HepG2 (cell line): ENCODE measurements around the gene IER2. TPM values are rescaled to one million over a fixed set of nuclear protein-coding genes. Genes with fewer than 3 reads are reported as not detected.

Experiments used
- CBX5 ChIP-seq: sonication (generic); formaldehyde crosslinking; IDR thresholded peaks from 2 replicates; pipeline ENCODE4 v1.4.0; 2020; ENCODE audit warnings: missing genetic modification reagents, borderline replicate concordance
- FOXA3 ChIP-seq: IDR thresholded peaks from 2 replicates; pipeline ENCODE4 v1.6.1; 2016; ENCODE audit warnings: missing genetic modification reagents, missing compliant biosample characterization
- HIVEP1 ChIP-seq: sonication (generic); formaldehyde crosslinking; IDR thresholded peaks from 2 replicates; pipeline ENCODE4 v1.4.0; 2020; ENCODE audit warnings: mild to moderate bottlenecking, missing genetic modification reagents
- MED1 ChIP-seq: sonication (generic); formaldehyde crosslinking; IDR thresholded peaks from 2 replicates; pipeline ENCODE4 v1.4.0; 2020; ENCODE audit warnings: missing genetic modification reagents
- MTA1 ChIP-seq: sonication (generic); formaldehyde crosslinking; IDR thresholded peaks from 2 replicates; pipeline ENCODE4 v1.4.0; 2020; ENCODE audit warnings: missing genetic modification reagents, mild to moderate bottlenecking, borderline replicate concordance
- NR2F6 ChIP-seq, 2 experiments: IDR thresholded peaks; 2 replicates each; pipeline ENCODE4 v1.6.1; 2016; ENCODE audit warnings: antibody characterized with exemption in 1 of 2, mild to moderate bottlenecking in 1 of 2
- PTBP1 ChIP-seq: fragments of 200-400 bp; formaldehyde crosslinking; IDR thresholded peaks from 2 replicates; pipeline ENCODE4 v1.6.1; 2018; ENCODE audit warnings: low read length, low read depth; ENCODE audit not compliant: poor library complexity, severe bottlenecking
- RARG ChIP-seq: sonication (generic); formaldehyde crosslinking; IDR thresholded peaks from 2 replicates; pipeline ENCODE4 v1.4.0; 2020; ENCODE audit warnings: low read depth, mild to moderate bottlenecking, missing genetic modification reagents
- SP5 ChIP-seq: IDR thresholded peaks from 2 replicates; pipeline ENCODE4 v1.6.1; 2016; ENCODE audit warnings: low read depth, borderline replicate concordance
- ZBTB7B ChIP-seq: sonication (generic); formaldehyde crosslinking; IDR thresholded peaks from 2 replicates; pipeline ENCODE4 v1.4.0; 2020; ENCODE audit warnings: missing genetic modification reagents
- ZKSCAN1 ChIP-seq: fragments of 150-350 bp; IDR thresholded peaks from 2 replicates; pipeline ENCODE4 v1.6.1; 2014; ENCODE audit warnings: low read length
- ZMYM4 ChIP-seq: sonication (generic); formaldehyde crosslinking; IDR thresholded peaks from 2 replicates; pipeline ENCODE4 v1.8.1; 2023; ENCODE audit warnings: mild to moderate bottlenecking, missing genetic modification reagents
- ZNF546 ChIP-seq: sonication (generic); formaldehyde crosslinking; conservative IDR thresholded peaks from 2 replicates; pipeline ENCODE4 v1.8.1; 2023; ENCODE audit warnings: mild to moderate bottlenecking, missing genetic modification reagents
- ZNF737 ChIP-seq: sonication (generic); formaldehyde crosslinking; IDR thresholded peaks from 2 replicates; pipeline ENCODE4 v1.5.0; 2020; ENCODE audit warnings: missing genetic modification reagents, mild to moderate bottlenecking, borderline replicate concordance
- ZNF75D ChIP-seq: sonication (generic); formaldehyde crosslinking; IDR thresholded peaks from 2 replicates; pipeline ENCODE4 v1.8.1; 2023; ENCODE audit warnings: missing genetic modification reagents, mild to moderate bottlenecking, borderline replicate concordance
- ZSCAN30 ChIP-seq: sonication (generic); formaldehyde crosslinking; IDR thresholded peaks from 2 replicates; pipeline ENCODE4 v1.5.0; 2020; ENCODE audit warnings: mild to moderate bottlenecking, missing genetic modification reagents
- polyA plus RNA-seq, 8 experiments: library from polyadenylated mRNA; depleted of rRNA in 3 of 8; stranded (reverse) in 7 of 8; unstranded in 1 of 8; fragments of >200 nt; fragmentation: Illumina TruSeq in 4 of 8; extraction: Trizol in 4 of 8; gene quantifications; 2 replicates each; pipeline versions ENCODE4 v1.2.1 to v1.2.3, GENCODE V29; 2011 to 2016; ENCODE audit warnings: low read depth in 4 of 8, missing spikeins in 1 of 8, mixed read lengths in 1 of 8; ENCODE audit not compliant: insufficient read depth in 1 of 8
- total RNA-seq, 5 experiments: library from RNA; depleted of rRNA; stranded (reverse); fragments of >200 nt; fragmentation: Illumina TruSeq; extraction: Trizol; gene quantifications; 2 replicates each; pipeline ENCODE4 v1.2.3, GENCODE V29; 2016; ENCODE audit warnings: low read depth in 1 of 5
- TF ChIP-seq, protein P1 (sequence below): IDR thresholded peaks from 2 replicates; pipeline ENCODE4 v1.6.1; 2012; ENCODE audit warnings: low read depth, low read length, improper control_type of control experiment
- TF ChIP-seq, protein P2 (sequence below): sonication (generic); formaldehyde crosslinking; IDR thresholded peaks from 2 replicates; pipeline ENCODE4 v1.4.0; 2020; ENCODE audit warnings: missing genetic modification reagents
- TF ChIP-seq, protein P3 (sequence below): sonication (generic); formaldehyde crosslinking; IDR thresholded peaks from 2 replicates; pipeline ENCODE4 v1.4.0; 2020; ENCODE audit warnings: mild to moderate bottlenecking, missing genetic modification reagents
- TF ChIP-seq, protein P4 (sequence below): sonication (generic); formaldehyde crosslinking; conservative IDR thresholded peaks from 2 replicates; pipeline ENCODE4 v1.4.0; 2020; ENCODE audit warnings: missing genetic modification reagents
- TF ChIP-seq, protein P5 (sequence below): sonication (generic); formaldehyde crosslinking; IDR thresholded peaks from 2 replicates; pipeline ENCODE4 v1.4.0; 2020; ENCODE audit warnings: missing genetic modification reagents

Gene IER2
- total and polyA plus RNA-seq, 2 of the 13 experiments (the other 11 are each of a cell fraction or from before 2014, with no cell fraction given): 10.1 to 14.3 TPM

DNA sequence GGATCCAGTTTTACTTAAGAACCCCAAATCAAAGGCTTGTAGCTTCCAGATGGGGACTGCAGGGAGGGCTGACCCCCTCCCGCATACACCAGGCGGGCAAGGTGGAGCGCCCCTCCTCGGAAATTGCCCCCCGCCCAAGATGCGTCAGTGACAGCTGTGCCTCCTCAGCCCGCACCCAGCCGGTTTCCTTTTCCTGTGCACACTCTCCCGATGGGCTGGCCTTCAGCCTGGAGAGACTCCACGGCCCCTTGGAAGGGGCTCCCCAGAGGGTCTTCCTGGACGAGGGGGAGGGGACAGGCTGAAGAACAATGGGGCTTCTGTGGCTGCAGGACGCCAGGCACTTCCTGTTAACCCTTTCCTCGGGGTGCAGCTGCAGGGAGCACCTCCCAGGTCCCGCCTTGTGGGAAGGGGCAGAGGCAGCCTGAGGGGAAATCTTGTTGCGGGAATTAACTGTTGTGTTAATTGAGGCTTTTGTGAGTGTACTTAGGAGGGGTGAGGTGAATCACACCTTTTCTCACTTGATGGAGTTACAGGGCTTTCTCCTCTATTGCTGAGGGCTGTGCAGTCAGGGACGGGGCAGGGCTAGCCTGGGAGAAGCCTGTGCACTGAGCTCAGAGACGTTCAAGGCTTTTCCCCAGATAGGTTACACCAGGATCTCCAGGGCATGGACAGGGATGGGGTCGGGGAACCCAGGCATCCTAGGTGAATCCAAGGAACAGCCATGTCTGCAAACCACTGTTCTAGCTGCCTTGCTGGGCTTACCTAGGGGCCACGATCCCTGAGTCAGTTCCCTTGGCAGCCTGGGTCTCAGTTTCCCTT lies 14.3 kb downstream of the IER2 start (continued):
- TF ChIP-seq PTBP1 (no peak), MED1 (CRISPR knock-in tag) (peak; percentile 90), ZMYM4 (CRISPR knock-in tag) (peak; percentile 76), MTA1 (peak; percentile 90; the same call in 1 of the 2 replicates), ZNF75D (CRISPR knock-in tag) (no peak), CBX5 (CRISPR knock-in tag) (peak; percentile 70; the same call in 1 of the 2 replicates), ZBTB7B (CRISPR knock-in tag) (peak; percentile 100), ZSCAN30 (peak; percentile 62; the same call in 1 of the 2 replicates), SP5 (CRISPR knock-in tag) (peak; percentile 91), NR2F6 (IDR thresholded peaks at IDR 0.05) (0 out of 2 replicates have a peak, but pooled peaks have one; percentile 35), NR2F6 (CRISPR knock-in tag; IDR thresholded peaks at IDR 0.05) (peak; percentile 65; the same call in 1 of the 2 replicates), RARG (CRISPR knock-in tag) (0 out of 2 replicates have a peak, but pooled peaks have one; percentile 55), FOXA3 (CRISPR knock-in tag) (peak; percentile 58), ZNF737 (CRISPR knock-in tag) (no peak), HIVEP1 (peak; percentile 97), ZNF546 (CRISPR knock-in tag) (0 out of 2 replicates have a peak, but pooled peaks have one; percentile 13), ZKSCAN1 (no peak)
- TF ChIP-seq, protein P1, sequence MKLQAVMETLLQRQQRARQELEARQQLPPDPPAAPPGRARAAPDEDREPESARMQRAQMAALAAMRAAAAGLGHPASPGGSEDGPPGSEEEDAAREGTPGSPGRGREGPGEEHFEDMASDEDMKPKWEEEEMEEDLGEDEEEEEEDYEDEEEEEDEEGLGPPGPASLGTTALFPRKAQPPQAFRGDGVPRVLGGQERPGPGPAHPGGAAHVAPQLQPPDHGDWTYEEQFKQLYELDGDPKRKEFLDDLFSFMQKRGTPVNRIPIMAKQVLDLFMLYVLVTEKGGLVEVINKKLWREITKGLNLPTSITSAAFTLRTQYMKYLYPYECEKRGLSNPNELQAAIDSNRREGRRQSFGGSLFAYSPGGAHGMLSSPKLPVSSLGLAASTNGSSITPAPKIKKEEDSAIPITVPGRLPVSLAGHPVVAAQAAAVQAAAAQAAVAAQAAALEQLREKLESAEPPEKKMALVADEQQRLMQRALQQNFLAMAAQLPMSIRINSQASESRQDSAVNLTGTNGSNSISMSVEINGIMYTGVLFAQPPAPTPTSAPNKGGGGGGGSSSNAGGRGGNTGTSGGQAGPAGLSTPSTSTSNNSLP: no peak
- TF ChIP-seq, protein P2, sequence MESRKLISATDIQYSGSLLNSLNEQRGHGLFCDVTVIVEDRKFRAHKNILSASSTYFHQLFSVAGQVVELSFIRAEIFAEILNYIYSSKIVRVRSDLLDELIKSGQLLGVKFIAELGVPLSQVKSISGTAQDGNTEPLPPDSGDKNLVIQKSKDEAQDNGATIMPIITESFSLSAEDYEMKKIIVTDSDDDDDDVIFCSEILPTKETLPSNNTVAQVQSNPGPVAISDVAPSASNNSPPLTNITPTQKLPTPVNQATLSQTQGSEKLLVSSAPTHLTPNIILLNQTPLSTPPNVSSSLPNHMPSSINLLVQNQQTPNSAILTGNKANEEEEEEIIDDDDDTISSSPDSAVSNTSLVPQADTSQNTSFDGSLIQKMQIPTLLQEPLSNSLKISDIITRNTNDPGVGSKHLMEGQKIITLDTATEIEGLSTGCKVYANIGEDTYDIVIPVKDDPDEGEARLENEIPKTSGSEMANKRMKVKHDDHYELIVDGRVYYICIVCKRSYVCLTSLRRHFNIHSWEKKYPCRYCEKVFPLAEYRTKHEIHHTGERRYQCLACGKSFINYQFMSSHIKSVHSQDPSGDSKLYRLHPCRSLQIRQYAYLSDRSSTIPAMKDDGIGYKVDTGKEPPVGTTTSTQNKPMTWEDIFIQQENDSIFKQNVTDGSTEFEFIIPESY: peak; percentile 19; the same call in 1 of the 2 replicates
- TF ChIP-seq, protein P3, sequence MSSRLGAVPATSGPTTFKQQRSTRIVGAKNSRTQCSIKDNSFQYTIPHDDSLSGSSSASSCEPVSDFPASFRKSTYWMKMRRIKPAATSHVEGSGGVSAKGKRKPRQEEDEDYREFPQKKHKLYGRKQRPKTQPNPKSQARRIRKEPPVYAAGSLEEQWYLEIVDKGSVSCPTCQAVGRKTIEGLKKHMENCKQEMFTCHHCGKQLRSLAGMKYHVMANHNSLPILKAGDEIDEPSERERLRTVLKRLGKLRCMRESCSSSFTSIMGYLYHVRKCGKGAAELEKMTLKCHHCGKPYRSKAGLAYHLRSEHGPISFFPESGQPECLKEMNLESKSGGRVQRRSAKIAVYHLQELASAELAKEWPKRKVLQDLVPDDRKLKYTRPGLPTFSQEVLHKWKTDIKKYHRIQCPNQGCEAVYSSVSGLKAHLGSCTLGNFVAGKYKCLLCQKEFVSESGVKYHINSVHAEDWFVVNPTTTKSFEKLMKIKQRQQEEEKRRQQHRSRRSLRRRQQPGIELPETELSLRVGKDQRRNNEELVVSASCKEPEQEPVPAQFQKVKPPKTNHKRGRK (CRISPR knock-in tag): no peak
- TF ChIP-seq, protein P4, sequence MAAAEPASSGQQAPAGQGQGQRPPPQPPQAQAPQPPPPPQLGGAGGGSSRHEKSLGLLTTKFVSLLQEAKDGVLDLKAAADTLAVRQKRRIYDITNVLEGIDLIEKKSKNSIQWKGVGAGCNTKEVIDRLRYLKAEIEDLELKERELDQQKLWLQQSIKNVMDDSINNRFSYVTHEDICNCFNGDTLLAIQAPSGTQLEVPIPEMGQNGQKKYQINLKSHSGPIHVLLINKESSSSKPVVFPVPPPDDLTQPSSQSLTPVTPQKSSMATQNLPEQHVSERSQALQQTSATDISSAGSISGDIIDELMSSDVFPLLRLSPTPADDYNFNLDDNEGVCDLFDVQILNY (CRISPR knock-in tag): no peak
- TF ChIP-seq, protein P5, sequence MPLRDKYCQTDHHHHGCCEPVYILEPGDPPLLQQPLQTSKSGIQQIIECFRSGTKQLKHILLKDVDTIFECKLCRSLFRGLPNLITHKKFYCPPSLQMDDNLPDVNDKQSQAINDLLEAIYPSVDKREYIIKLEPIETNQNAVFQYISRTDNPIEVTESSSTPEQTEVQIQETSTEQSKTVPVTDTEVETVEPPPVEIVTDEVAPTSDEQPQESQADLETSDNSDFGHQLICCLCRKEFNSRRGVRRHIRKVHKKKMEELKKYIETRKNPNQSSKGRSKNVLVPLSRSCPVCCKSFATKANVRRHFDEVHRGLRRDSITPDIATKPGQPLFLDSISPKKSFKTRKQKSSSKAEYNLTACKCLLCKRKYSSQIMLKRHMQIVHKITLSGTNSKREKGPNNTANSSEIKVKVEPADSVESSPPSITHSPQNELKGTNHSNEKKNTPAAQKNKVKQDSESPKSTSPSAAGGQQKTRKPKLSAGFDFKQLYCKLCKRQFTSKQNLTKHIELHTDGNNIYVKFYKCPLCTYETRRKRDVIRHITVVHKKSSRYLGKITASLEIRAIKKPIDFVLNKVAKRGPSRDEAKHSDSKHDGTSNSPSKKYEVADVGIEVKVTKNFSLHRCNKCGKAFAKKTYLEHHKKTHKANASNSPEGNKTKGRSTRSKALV (CRISPR knock-in tag): no peak
